Large intestine (tissue), 3 donors: ENCODE data around the gene RAB22A. TPM values are rescaled to one million over a fixed set of nuclear protein-coding genes. Genes with fewer than 3 reads are reported as not detected.

Experiments used
- DNase-seq, 2 donors: peaks; one replicate each; pipeline versions ENCODE4 v3.0.0 to v3.0.0-alpha.2; 2013
- H3K27ac ChIP-seq: one replicate; pipeline ENCODE4 v1.5.1; 2013; ENCODE audit warnings: low read length
- H3K27me3 ChIP-seq: 2 replicates; pipeline ENCODE4 v1.6.1; 2013; ENCODE audit warnings: low read length; ENCODE audit not compliant: control insufficient read depth, insufficient read depth
- H3K36me3 ChIP-seq: 2 replicates; pipeline ENCODE4 v1.6.1; 2013; ENCODE audit warnings: low read length; ENCODE audit not compliant: control insufficient read depth, insufficient read depth
- H3K4me1 ChIP-seq: one replicate; pipeline ENCODE4 v1.6.1; 2013; ENCODE audit warnings: low read length; ENCODE audit not compliant: control insufficient read depth, insufficient read depth
- H3K4me3 ChIP-seq: one replicate; pipeline ENCODE4 v1.5.1; 2013; ENCODE audit warnings: low read length
- H3K9me3 ChIP-seq: one replicate; pipeline ENCODE4 v1.6.1; 2013; ENCODE audit warnings: mild to moderate bottlenecking, low read depth, low read length, moderate library complexity; ENCODE audit not compliant: control insufficient read depth
- WGBS: methylation state at CpG from one replicate; pipeline ENCODE4 v1.1.5; 2013; ENCODE audit warnings: low lambda C conversion rate; ENCODE audit not compliant: insufficient coverage; 5-methylcytosine and 5-hydroxymethylcytosine counted together
- polyA plus RNA-seq: library from polyadenylated mRNA; unstranded; fragments of 120-200 nt; gene quantifications from one replicate; pipeline ENCODE4 v1.2.1, GENCODE V29; 2013

The RAB22A gene
- polyA plus RNA-seq, 1 donor: 18.8 TPM

DNA sequence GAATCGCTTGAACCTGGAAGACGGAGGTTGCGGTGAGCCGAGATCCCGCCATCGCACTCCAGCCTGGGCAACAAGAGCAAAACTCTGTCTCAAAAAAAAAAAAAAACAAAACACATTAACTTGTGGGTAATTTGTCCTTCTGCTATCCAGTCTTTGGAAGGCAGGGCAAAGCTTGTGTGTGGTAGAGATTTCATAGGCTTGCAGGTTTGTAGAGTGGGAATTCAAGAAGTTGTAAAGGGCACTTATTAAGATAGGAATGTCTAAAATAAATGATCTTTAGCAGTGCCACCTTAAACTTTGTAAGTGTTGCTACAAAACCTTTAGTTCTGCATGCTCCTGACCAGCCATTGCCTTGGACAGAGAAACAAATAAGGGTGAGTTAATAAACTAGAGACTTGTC lies 87.9 kb downstream of the RAB22A start:
- H3K27ac ChIP-seq: no peak overlapping the region
- H3K36me3 ChIP-seq: no peaks in the 10 kb centered on the region
- H3K4me1 ChIP-seq: peaks cover 9% of the 10 kb centered on the region
- H3K9me3 ChIP-seq: no peaks in the 10 kb centered on the region
- H3K4me3 ChIP-seq: no peak overlapping the region
- DNase-seq: no peak
- WGBS: no CpG with 5 or more reads among the region's 6 CpGs
- H3K27me3 ChIP-seq: no peaks in the 10 kb centered on the region

GRCh38 chr20:58398254-58398653 lies 88.7 kb downstream of the RAB22A start:
- Histone ChIP-seq H3K27ac (no peak overlapping the region), H3K9me3 (no peaks in the 10 kb centered on the region), H3K36me3 (no peaks in the 10 kb centered on the region), H3K4me1 (peaks cover 9% of the 10 kb centered on the region), H3K4me3 (no peak overlapping the region), H3K27me3 (no peaks in the 10 kb centered on the region)
- DNase-seq: no peak
- 94% methylated on average over 2 of the region's 5 CpGs for WGBS

DNA sequence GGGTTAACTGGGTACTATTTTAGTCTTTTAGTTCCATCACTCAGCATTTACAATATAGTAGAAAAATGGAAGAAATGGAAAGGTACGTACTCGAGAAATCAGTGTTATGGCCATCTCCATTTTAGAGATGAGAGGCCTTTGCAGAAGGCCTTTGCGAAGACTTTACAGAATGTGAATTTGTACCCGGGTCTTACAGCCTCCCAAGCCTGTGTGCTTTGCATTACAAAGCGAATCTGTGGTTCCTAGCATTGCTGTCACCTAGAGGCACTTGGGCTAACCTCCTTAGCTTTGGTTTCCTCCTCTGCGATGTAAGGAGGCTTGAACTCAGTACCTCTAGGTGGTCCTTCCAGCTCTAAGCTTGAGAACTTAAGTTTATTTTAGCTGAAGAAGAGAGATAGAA lies 90.4 kb downstream of the RAB22A start:
- no peaks in the 10 kb centered on the region for H3K27me3 ChIP-seq
- H3K27ac ChIP-seq: no peak overlapping the region
- H3K36me3 ChIP-seq: no peaks in the 10 kb centered on the region
- no peak for DNase-seq
- WGBS: 90% methylated on average over 2 of the region's 6 CpGs
- peaks cover 9% of the 10 kb centered on the region for H3K4me1 ChIP-seq
- H3K9me3 ChIP-seq: no peaks in the 10 kb centered on the region
- no peak overlapping the region for H3K4me3 ChIP-seq

- H3K4me3 ChIP-seq: no peak overlapping the region
- no peaks in the 10 kb centered on the region for H3K27me3 ChIP-seq
- no peaks in the 10 kb centered on the region for H3K36me3 ChIP-seq
- no peak for DNase-seq
- H3K27ac ChIP-seq: no peak overlapping the region
- H3K9me3 ChIP-seq: no peaks in the 10 kb centered on the region
- WGBS: 90% methylated on average over 1 of the region's 1 CpG
- H3K4me1 ChIP-seq: peaks cover under 1% of the 10 kb centered on the region
Observed at GRCh38 chr20:58401162-58401561, 91.6 kb downstream of the RAB22A start.

- no peaks in the 10 kb centered on the region for H3K4me1 ChIP-seq
- no peaks in the 10 kb centered on the region for H3K36me3 ChIP-seq
- no CpG with 5 or more reads among the region's 5 CpGs for WGBS
- no peak overlapping the region for H3K27ac ChIP-seq
- H3K4me3 ChIP-seq: no peak overlapping the region
- H3K27me3 ChIP-seq: no peaks in the 10 kb centered on the region
- H3K9me3 ChIP-seq: no peaks in the 10 kb centered on the region
- no peak for DNase-seq
Observed at GRCh38 chr20:58402305-58402704, 92.8 kb downstream of the RAB22A start.

DNA sequence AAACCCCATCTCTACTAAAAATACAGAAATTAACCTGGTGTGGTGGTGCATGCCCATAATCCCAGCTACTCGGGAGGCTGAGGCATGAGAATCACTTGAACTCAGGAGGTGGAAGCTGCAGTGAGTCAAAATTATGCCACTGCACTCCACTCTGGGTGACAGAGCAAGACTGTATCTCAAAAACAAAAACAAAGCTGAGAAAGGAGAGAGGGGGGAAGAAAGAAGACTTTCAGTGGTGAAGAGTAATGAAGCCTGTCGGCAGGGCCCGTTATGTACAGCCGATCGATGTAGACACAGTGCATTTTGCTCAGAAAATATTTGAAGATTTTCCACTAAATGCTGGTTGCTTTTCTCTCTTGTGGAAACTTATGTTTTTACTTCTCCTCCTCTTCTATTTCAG lies 93.3 kb downstream of the RAB22A start:
- DNase-seq: no peak
- Histone ChIP-seq H3K27ac (no peak overlapping the region), H3K9me3 (no peaks in the 10 kb centered on the region), H3K4me1 (no peaks in the 10 kb centered on the region), H3K4me3 (no peak overlapping the region), H3K27me3 (no peaks in the 10 kb centered on the region), H3K36me3 (no peaks in the 10 kb centered on the region)
- WGBS: no CpG with 5 or more reads among the region's 5 CpGs

DNA sequence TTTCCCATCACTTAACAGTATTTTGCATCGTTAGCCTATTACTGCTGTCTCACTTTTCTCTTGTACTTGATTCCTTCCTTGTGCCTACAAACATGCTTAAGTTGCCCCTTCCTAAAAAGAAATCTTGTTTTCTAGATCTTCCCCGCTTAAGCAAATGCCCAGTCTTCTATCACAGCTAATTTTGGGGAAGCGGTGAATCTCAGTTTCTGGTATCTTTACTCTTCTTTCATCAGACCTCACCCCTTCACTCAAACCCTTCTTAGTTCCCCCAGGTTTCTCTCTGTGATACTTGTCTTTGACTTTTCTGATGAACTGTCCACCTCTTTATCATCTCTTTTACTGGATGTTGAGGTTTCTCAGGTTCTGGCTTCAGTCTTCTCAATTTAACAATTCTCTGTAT lies 93.8 kb downstream of the RAB22A start:
- Histone ChIP-seq H3K9me3 (no peaks in the 10 kb centered on the region), H3K27me3 (no peaks in the 10 kb centered on the region), H3K4me3 (no peak overlapping the region), H3K27ac (no peak overlapping the region), H3K36me3 (no peaks in the 10 kb centered on the region), H3K4me1 (no peaks in the 10 kb centered on the region)
- no peak for DNase-seq
- WGBS: 100% methylated on average over 3 of the region's 3 CpGs

GRCh38 chr20:58405504-58406291 lies 96.2 kb downstream of the RAB22A start:
- 100% methylated on average over 1 of the region's 11 CpGs for WGBS
- Histone ChIP-seq H3K4me3 (no peak overlapping the region), H3K27ac (no peak overlapping the region), H3K4me1 (no peaks in the 10 kb centered on the region), H3K36me3 (no peaks in the 10 kb centered on the region), H3K27me3 (no peaks in the 10 kb centered on the region), H3K9me3 (no peaks in the 10 kb centered on the region)
- DNase-seq: no peak

- WGBS: 57% methylated on average over 1 of the region's 4 CpGs
- no peaks in the 10 kb centered on the region for H3K9me3 ChIP-seq
- H3K4me1 ChIP-seq: no peaks in the 10 kb centered on the region
- H3K27ac ChIP-seq: no peak overlapping the region
- H3K36me3 ChIP-seq: no peaks in the 10 kb centered on the region
- no peak for DNase-seq
- no peak overlapping the region for H3K4me3 ChIP-seq
- H3K27me3 ChIP-seq: no peaks in the 10 kb centered on the region
Observed at GRCh38 chr20:58406422-58407001, 97.0 kb downstream of the RAB22A start.

DNA sequence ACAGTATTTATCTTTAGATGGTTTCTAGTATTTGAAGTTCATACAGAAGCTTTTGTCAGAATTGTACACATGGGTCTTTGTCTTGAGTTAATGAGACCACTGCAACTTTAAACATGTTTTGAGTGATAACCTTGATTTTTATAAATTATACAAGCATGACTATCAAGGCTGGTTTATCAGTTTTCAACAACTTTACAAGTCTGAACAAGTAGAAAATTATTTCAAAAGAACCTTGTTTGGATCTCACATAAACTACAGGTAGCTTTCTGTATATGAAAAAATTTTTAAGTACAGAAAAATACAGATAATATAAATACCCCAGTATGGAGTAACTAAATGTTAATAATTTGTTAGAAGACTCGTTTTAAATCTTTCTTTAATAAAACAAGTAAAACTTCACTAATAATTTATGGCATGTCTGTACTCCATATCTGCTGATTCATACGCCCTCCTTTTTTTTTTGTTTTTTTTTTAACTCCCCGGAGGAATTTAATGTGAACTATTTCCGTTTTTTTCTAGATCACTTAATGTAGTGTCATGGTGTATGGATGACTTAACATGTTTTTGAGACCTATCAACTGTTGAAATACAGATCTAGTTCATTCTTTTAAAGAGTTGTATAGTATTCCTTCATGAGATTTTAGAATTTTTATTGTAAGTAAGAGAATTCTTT lies 97.8 kb downstream of the RAB22A start:
- no peak overlapping the region for H3K4me3 ChIP-seq
- no peaks in the 10 kb centered on the region for H3K9me3 ChIP-seq
- no peaks in the 10 kb centered on the region for H3K27me3 ChIP-seq
- no peaks in the 10 kb centered on the region for H3K36me3 ChIP-seq
- 52% methylated on average over 2 of the region's 4 CpGs for WGBS
- no peaks in the 10 kb centered on the region for H3K4me1 ChIP-seq
- no peak overlapping the region for H3K27ac ChIP-seq
- no peak for DNase-seq
